Measurements from ENCODE around the gene GYG2. TPM values are rescaled to one million over a fixed set of nuclear protein-coding genes. Genes with fewer than 3 reads are reported as not detected.

The GYG2 gene
- total and polyA plus RNA-seq, 2 donors = 0.23 to 0.38 TPM

Other genes starting within 250 kb of the GYG2 start
- gene CD99, start 137.6 kb upstream of the GYG2 start, total RNA-seq = 527 TPM
- gene CD99, start 137.6 kb upstream of the GYG2 start, polyA plus RNA-seq = 547 TPM
- gene XG, start 76.9 kb upstream of the GYG2 start, total RNA-seq = 1.0 TPM
- 1.3 TPM for gene XG, start 76.9 kb upstream of the GYG2 start, polyA plus RNA-seq
- gene ARSD, start 100.4 kb downstream of the GYG2 start, total RNA-seq = 3.4 TPM
- gene ARSD, start 100.4 kb downstream of the GYG2 start, polyA plus RNA-seq = 5.5 TPM
- gene ARSH, start 177.6 kb downstream of the GYG2 start, total RNA-seq = 0.05 TPM
- gene ARSH, start 177.6 kb downstream of the GYG2 start, polyA plus RNA-seq = 0.02 TPM
- 0.05 TPM for gene ARSF, start 212.5 kb downstream of the GYG2 start, total RNA-seq
- gene ARSF, start 212.5 kb downstream of the GYG2 start, polyA plus RNA-seq = 0.18 TPM